Adrenal gland (tissue), 5 donors: Measurements from ENCODE around the gene SLC6A3.

Experiments
- POLR2A ChIP-seq, 2 donors: fragments of 450-650 bp; IDR thresholded peaks; one replicate each; pipeline ENCODE4 v1.6.1; 2017; ENCODE audit warnings: antibody characterized with exemption in 2 of 2, mild to moderate bottlenecking in 2 of 2, moderate library complexity in 1 of 2
- TF ChIP-seq, protein P1 (sequence below), 6 experiments: fragments of 450-650 bp in 4 of 6; fragments of 200-600 bp in 2 of 6; sonication (generic) in 1 of 6; IDR thresholded peaks; 1 replicate in 5 of 6; 2 replicates in 1 of 6; pipeline versions ENCODE4 v1.5.1 to v1.8.0; 2016 to 2021; ENCODE audit warnings: antibody characterized with exemption in 6 of 6, mild to moderate bottlenecking in 2 of 6, moderate library complexity in 1 of 6
- donor health status: DM: no; HTN: no; CAD: no.

DNA sequence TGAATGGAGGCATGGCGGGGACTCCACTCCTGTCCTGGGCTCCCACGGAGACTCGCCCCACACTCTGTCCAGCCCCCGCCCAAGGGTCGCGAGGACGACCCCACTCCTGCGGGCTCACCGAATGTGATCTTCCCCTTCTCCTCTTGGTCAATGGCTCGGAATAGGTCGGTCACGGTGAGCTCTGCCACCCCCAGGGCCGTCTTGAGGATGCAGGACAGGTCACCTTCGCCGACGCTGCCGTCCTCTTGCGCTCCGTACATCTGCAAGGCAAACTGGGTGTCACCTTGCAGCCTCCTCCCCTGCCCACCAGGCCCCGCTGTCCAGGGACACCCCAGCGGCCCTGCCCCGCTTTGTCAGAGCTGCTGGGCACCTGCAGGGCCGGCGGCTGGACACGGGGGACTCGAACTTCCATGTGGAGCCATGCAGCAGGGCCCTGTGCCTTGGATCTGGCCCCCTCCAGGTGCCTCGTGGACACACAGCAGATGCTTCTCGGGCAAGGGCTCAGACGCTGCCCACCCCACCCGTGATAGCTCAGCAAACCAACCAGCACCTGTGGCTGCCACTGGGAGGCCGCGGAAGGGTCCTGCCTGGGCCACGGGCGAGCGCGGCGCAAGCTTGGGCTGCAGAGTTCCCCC is 21.5 kb upstream of the SLC6A3 start:
- TF ChIP-seq POLR2A (IDR thresholded peaks at IDR 0.05), result no peak
- TF ChIP-seq, protein P1, sequence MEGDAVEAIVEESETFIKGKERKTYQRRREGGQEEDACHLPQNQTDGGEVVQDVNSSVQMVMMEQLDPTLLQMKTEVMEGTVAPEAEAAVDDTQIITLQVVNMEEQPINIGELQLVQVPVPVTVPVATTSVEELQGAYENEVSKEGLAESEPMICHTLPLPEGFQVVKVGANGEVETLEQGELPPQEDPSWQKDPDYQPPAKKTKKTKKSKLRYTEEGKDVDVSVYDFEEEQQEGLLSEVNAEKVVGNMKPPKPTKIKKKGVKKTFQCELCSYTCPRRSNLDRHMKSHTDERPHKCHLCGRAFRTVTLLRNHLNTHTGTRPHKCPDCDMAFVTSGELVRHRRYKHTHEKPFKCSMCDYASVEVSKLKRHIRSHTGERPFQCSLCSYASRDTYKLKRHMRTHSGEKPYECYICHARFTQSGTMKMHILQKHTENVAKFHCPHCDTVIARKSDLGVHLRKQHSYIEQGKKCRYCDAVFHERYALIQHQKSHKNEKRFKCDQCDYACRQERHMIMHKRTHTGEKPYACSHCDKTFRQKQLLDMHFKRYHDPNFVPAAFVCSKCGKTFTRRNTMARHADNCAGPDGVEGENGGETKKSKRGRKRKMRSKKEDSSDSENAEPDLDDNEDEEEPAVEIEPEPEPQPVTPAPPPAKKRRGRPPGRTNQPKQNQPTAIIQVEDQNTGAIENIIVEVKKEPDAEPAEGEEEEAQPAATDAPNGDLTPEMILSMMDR (IDR thresholded peaks at IDR 0.05), result no peak
